Amniotic stem cell (primary cell): Measurements from ENCODE around the gene ZNF502.
"Not testable (repeated sequence)": the region's sequence is repeated elsewhere in the genome, so short reads cannot be mapped to it uniquely, and the experiment has no call there.

ENCODE experiments used
- DNase-seq: peaks from one replicate; lab custom pipeline; 2025; lab: John Stamatoyannopoulos, UW

The ZNF502 gene

DNA sequence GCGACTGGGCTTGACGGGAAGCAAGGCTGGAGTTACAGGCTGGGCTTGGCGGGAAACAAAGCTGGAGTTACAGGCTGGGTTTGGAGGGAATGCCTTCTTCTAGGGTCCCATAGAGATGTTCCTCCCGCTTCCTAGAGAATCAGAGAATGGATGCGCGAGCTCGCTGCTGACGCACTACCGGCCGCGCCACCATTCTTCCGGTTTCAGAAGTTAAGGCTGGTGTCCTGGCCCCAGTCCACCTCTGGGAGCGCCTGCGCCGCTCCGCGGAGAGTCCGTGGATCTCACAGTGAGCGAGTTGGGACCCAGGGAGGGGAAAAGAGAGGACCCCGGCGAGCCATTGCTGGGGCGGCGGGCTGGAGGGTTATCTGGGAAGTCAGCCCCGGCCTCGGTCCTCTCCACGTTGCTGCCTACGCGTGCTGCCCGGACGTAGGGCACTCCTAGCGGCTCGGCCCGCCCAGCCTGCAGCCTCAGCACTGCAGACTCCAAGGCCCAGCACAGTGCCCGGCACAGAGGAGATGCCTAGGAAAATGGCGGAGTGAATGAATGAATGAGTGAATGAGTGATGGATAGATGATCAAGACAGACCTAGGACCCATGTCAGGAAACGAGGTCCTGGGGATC, at the start of gene ZNF502:
Gene ZNF502, plus strand, starts transcription at position 206 of the 621 bp plus-strand sequence. CDS start 7,602 bp downstream, outside the sequence.
- DNase-seq, result peak; percentile 27

DNA sequence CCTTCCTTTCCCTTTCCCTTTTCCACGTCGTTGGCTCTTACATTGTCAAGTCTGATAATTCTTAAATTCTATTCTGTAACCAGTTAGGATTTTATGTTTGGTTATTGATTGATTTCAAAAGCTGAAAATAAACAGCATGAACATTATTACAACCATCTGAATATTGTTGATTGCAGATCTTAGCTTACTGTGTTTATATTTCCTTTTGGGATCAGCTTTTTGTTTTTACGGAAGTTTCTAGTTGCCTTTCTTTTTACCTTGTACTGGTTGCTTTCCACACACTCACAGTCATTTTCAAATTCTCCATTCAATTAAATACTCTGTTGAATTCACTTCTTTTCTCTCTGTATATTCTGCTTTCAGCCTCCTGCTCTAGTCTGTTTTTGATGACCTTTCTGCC, 47.3 kb upstream of the ZNF502 start:
- no peak for DNase-seq

DNA sequence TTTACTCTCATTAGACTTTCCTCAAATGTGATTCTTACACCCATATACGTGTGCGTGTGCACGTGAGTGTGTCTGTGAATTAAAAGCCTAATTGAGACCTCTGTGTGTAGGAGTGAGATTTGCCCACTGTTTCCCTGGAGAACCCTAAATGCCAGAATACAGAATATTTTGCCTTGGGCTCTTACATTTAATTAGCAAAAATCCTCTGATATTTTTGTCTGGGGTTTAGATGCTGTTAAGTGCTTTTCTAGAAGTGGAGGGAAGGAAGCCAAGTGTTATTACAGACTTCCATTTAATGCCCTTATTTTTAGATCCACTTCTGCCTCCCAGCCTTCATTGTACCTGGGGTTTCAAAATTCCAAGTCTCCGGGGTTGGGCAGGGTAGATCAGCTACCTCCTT, 46.1 kb upstream of the ZNF502 start:
- DNase-seq, result no peak

DNA sequence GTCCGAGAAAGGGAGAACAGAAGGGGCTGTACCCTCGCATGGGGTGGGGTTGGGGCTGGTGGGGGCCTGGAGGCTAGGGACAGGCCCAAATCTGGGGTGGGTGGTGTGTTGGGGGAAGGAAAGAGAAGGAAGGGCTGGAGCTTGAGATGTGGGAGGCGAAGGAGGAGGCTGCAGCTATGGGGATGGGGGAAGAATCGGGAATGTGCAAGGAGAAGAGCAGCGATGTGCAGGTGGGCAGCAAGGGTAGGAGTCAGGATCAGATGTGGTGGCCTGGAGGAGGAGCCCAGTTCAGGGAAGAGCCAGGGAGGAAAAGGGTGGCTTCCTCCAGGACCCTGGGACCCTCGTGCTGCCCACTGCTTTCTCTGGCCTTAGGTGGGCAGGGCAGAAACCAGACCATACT, 42.7 kb upstream of the ZNF502 start:
- no peak for DNase-seq

DNA sequence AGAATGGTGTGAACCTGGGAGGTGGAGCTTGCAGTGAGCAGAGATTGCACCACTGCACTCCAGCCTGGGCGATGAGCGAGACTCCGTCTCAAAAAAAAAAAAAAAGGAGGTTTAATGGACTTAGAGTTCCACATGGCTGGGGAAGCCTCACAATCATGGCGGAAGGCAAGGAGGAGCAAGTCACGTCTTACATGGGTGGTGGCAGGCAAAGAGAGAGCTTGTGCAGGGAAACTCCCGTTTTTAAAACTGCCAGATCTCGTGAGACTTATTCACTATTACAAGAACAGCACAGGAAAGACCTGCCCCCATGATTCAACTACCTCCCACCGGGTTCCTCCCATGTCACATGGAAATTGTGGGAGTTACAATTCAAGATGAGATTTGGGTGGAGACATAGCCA, 39.0 kb upstream of the ZNF502 start:
- not testable (repeated sequence) for DNase-seq

DNA sequence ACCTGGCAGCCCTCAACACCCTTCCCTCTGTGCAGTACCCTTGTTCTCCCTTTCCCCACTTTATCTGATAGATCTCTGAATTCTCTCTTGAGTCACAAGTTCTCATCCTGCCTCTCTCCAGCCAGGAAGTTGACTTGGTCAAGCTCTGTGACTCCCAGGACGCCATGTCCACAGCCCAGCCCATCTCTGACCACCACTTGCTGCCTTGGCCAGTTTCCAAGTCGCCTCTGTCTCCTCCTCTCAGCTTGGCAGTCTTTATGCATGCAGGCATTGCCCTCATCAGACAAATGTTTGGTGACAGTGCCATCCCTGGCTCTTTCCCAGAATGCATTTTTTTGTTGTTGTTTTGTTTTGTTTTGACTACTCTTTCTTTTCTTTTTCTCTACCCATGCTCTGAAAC, 38.2 kb upstream of the ZNF502 start:
- DNase-seq, result no peak

DNA sequence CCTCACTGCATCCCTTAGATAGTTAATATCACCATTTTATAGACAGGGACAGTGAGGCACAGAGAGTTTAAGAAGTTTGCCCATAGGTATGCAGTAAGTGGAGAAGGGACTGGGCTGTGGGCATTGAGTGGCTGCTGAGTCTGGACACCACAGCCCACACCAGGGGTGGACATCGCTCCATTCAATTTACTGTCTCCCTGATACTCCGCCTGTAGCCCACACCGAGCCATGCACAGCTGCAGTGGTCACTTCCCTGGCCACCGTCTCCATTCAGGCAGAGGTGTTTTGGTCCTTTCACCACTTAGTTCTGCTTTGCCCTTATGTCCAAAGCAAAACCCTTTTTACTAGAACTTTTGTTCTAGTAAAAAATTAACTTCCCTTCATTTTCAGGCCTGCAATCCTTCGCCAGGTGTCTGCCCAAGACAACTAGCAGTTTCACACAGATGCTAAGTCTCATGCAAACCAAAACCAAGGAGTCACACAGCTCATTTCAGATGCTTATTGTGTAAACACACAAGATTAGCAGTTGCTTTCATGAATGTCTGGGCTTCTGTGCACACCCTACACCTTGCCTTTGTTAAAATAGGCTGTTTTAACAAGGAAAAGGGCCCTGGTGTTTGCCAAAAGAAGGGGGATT, 33.9 kb upstream of the ZNF502 start:
- no peak for DNase-seq

DNA sequence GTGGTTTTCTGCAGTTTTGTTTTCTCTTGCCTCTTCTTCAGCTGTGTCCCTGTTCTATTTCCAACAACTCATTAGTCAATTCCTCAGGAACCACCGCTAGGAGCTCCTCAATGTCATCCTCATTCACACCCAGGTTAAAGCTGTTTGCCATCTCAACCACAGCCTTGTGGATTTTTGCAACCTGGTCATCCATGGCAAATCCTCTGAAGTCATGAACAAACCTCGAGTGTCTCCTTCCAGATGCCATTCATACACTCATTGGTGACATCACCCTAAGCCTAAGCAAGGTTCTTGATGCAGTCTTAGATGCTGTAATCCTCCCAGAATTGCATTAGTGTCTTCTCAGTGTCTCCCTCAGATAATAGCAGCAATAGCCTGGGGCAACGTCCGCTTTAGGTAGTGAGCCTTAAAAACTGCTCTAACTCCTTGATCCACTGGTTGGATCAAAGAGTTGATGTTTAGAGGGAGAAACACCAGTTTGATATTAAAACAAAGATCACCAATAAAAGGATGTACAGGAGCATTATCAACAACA, 31.5 kb upstream of the ZNF502 start:
- DNase-seq, result no peak

DNA sequence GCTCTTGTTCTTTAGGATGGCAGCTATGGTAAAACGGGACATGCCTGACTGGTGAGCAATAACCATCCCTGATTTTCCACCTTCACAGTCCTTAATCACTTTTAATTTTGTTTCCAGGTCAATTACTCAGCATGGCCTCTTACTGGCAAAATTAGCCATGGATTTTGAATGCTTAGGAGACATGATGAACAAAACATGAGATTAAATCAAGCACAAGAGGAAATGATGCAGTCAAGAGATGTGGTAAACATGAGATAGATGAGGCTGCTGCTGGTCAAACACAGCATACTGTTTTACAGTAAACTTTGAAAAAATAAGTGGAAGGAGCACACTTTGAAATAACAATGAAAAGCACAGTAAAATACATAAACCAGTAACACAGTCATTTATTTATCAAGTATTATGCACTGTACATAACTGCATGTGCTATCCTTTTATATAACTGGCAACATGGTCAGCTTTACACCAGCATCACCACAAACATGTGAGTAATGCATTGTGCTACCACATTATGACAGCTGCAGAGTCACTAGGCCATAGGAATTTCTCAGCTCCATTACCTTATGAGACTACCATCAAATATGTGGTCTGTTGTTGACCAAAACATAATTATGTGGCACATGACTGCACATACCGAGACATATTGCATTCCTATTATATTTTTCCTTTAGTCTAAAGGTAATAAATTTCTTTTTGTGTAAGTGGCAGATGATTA, 30.1 kb upstream of the ZNF502 start:
- DNase-seq, result no peak

DNA sequence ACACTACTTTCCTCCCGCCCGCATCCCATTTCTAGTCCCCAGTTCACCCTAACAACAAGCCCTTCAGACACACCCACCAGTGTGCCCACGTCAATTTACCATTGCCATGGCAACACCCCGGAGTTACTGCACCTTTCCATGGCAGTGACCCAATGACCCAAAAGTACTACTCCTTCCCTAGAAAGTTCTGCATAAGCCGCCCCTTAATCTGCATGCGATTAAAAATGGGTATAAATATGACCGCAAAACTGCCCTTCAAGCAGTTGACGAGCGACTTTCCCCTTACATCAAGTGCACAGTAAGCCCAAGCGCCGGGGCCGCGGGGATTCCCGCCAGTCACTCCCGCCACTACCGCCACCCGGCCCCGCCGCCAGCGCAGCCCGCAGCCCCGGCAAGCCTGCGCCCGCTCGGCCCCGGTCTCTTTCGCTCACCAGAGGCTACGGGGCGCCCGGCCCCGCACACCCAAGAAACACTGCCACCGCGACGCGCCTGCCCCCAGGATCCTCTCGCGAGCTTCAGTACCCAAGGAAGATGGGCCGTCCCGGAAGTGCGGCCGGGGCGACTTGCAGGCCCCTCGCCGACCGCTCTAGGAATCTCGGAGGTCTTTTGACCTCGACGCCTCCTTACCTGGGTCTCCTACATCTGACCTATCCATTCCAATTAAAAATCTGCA, 27.2 kb upstream of the ZNF502 start:
- peak; percentile 7 for DNase-seq

DNA sequence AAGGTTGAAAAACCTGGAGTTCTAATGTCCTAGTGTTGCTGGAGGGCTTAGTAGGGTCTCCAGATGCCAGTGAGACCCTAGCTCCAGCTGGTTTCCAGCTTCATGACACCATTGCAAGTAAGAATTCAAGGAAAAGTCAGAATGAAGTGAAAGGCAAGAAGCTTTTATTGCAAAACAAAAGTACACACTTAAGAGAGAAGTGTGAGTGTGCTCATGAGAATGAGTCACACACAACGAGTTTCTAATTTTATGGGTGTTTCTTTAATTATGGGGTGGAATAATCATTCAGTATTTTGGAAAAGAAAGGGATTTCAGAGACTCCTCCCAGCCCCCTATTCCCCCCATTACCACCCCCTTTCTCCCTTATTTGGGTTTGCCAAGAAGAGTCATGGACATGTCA, 24.6 kb upstream of the ZNF502 start:
- DNase-seq, result no peak

DNA sequence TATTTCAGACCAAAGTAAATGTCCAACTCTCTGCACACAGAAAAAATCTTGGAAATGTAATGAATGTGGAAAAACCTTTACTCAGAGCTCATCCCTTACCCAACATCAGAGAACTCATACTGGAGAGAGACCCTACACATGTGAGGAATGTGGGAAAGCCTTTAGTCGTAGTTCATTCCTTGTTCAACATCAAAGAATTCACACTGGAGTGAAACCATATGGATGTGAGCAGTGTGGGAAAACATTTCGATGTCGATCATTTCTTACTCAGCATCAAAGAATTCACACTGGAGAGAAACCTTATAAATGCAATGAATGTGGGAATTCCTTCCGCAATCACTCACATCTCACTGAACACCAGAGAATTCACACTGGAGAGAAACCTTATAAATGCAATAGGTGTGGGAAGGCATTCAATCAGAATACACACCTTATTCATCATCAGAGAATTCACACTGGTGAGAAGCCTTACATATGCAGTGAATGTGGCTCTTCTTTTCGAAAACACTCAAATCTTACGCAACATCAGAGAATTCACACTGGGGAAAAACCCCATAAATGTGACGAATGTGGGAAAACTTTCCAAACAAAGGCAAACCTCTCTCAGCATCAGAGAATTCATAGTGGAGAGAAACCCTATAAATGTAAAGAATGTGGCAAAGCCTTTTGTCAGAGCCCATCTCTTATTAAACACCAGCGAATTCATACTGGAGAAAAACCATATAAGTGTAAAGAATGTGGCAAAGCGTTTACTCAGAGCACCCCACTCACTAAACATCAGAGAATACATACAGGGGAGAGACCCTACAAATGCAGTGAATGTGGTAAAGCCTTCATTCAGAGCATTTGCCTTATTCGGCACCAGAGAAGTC, 9.0 kb downstream of the ZNF502 start:
- DNase-seq, result no peak

DNA sequence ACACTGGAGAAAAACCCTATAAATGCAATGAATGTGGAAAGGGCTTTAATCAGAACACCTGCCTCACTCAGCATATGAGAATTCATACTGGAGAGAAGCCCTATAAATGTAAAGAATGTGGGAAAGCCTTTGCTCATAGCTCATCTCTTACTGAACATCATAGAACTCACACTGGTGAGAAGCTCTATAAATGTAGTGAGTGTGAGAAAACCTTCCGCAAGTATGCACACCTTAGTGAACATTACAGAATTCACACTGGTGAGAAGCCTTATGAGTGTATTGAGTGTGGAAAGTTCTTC, 9.6 kb downstream of the ZNF502 start:
- no peak for DNase-seq

DNA sequence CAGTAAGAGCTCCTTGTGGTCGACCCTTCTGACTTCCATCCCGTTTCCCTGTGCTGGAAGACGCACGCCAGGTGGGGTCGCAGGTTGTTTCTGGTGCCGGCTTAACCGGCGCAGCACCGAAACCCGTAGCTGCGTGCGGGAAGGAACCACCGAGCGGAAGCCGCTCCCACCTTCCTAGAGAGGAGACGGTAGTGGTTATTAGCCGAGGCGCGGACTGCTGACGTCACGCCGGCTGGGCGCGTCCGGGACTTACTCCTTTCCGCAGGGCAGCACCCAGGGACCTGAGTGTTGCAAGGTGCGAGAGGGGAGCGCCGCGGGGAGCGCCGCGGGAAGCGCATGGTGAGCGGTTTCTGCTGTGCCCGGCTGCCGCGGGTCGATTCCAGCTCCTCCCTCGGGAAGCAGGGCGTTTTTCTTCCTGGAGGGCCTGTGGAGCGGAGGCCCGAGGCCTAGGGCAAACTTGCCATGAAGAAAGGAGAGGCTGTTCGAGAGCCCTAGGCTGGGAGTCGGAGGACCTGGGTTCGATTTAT, 17.0 kb downstream of the ZNF502 start, which contains the start of gene ZNF501:
Gene ZNF501, plus strand, starts transcription at position 252 of the 527 bp plus-strand sequence. CDS start 4,787 bp downstream, outside the sequence.
- DNase-seq, result peak; percentile 21

DNA sequence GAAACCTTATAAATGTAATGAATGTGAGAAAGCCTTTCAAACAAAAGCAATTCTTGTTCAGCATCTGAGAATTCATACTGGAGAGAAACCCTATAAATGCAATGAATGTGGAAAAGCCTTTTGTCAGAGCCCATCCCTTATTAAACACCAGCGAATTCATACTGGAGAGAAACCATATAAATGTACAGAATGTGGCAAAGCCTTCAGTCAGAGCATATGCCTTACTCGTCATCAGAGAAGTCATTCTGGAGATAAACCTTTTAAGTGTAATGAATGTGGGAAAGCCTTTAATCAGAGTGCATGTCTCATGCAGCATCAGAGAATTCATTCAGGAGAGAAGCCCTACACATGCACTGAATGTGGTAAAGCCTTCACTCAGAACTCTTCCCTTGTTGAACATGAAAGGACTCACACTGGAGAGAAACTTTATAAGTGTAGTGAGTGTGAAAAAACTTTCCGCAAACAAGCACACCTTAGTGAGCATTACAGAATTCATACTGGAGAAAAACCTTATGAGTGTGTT, 22.2 kb downstream of the ZNF502 start:
- no peak for DNase-seq

DNA sequence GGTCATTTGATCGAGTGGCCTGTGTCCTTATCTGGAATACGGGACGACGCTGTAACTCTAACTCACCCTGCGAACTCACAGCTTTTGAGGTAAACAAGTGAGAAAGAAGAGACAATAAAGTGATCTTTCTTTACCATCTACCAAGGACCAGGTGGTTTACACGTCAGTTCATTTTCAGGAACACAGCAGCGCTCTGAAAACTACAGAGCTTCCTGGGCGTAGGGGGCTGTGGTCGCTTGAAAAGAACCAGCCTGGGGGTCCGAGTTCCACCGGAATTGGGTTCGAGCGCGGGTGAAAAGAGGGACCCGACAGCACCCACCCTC, 48.6 kb downstream of the ZNF502 start:
- no peak for DNase-seq

DNA sequence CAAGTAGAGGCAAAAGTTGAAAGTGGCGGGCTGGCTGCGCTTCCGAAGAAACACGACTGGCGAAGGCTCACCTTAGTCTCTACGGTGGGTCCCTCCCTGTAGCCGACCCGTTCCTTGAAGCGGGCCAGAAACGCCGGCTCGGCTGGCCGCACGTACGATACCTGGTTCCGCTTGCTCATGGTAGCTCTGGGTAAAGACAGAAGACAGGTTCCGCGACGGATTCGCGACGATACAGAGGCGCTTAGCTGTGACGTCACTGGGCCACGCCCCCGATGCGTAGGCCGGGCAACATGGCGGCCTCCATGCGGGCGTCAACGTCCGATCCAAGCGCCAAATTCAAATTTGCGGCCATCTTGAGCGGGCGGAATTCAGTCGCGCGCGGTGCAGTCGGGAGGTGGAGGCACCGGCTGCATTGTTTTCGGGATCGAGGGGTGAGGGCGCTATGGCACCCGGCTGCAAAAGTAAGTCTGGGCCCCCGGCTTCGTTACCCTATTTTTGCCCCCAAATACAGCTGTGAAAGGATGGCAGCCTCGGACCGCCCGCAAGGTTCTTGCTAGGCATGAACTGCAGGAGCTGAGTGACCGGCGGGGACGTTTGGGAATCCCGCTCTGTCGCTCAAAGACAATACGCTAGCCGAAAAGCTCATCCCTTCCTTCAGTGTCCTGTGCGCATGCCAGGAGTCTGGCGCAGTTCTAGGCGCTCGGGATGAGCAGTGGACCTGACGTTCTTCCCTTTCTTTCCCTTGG, 49.1 kb downstream of the ZNF502 start, which contains the start of the genes KIAA1143 and KIF15:
Gene KIAA1143, minus strand, starts transcription at position 196 of the 746 bp plus-strand sequence. Its CDS starts 17 bp downstream, at position 179.
Gene KIF15, plus strand, starts transcription at position 371 of the 746 bp plus-strand sequence. Its CDS starts 72 bp downstream, at position 443.
- peak; percentile 91 for DNase-seq

DNA sequence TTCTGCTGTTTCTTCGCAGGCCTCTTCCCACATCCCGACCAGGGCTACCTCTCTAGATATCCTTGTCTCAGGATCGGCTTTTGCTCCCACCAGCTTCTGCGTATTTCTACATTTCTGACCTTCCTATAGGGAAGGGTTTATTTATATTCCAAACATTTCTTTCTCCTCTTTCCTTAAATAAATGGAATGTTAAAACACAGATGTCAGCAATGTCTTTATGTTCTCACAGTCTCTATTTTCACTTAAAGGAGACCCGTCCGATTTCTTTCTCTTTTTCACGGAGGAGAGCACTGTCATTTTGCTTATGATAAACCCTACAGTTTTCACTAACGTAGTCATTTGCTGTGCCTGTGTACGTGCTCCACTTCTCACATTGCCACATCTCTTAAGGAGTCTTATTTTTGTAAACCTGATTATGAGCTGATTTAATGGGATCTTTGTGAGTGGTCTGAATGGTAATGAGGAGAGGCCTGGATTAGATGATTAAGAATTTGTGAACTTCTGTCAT, 49.8 kb downstream of the ZNF502 start:
- no peak for DNase-seq

DNA sequence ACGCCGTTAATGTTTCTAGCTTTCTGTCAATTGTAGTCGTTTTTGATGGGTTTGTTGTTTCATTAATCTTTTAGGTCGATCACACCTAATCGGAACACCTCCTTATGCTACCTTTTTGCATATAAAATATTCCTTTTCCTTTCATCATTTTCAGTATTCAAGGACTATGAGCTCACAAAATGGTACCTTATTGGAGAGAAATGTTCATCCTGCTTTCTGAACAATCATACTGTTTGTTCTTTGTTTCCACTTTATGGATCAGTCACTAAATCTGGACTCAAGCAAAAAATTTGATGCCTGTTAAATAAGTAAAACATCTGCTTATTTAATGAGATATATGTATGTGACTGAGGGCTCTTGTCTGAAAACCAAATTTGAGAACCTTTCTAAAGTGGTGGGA, 50.2 kb downstream of the ZNF502 start:
- no peak for DNase-seq

DNA sequence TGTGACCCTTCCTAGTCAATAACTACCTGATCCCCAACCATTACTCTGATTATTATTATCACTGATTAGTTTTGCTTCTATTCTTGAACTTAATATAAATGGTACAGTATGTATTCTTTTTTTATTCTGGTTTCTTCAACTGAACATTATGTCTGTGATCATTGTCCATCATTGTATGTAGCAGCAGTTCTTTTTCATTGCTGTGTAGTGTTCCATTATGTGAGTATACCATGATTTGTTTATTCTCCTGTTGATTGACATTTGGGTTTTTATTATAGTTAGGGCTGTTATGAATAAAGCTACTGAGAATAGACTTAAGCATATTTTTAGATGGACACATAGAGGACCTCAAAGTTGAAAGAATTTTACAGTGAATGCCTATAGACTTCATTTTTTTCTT, 51.8 kb downstream of the ZNF502 start:
- no peak for DNase-seq
